H9 (cell line): ENCODE data around the gene CCDC78. TPM values are rescaled to one million over a fixed set of nuclear protein-coding genes. Genes with fewer than 3 reads are reported as not detected.

Source experiments
- DNase-seq: peaks from one replicate; pipeline ENCODE4 v3.0.0-alpha.2; 2017
- H2AFZ ChIP-seq: one replicate; pipeline ENCODE4 v1.6.1; 2013; ENCODE audit warnings: mild to moderate bottlenecking, low read length, control low read depth, moderate library complexity
- H2AK5ac ChIP-seq: 2 replicates; pipeline ENCODE4 v1.6.1; 2013; ENCODE audit warnings: low read length, control low read depth, mixed read lengths; ENCODE audit not compliant: insufficient read length
- H2BK120ac ChIP-seq: one replicate; pipeline ENCODE4 v1.6.1; 2013; ENCODE audit warnings: low read depth, mild to moderate bottlenecking, low read length, control low read depth, inconsistent platforms; ENCODE audit not compliant: poor library complexity, severe bottlenecking
- H2BK12ac ChIP-seq: 2 replicates; pipeline ENCODE4 v1.6.1; 2013; ENCODE audit warnings: low read length, control low read depth, mixed read lengths, low read depth; ENCODE audit not compliant: insufficient read length
- H2BK15ac ChIP-seq: 2 replicates; pipeline ENCODE4 v1.6.1; 2013; ENCODE audit warnings: low read depth, low read length, control low read depth
- H2BK20ac ChIP-seq: one replicate; pipeline ENCODE4 v1.6.1; 2013; ENCODE audit warnings: low read depth, mild to moderate bottlenecking, low read length, control low read depth, inconsistent platforms; ENCODE audit not compliant: poor library complexity, severe bottlenecking
- H2BK5ac ChIP-seq: 2 replicates; pipeline ENCODE4 v1.6.1; 2013; ENCODE audit warnings: low read length, control low read depth, mixed read lengths; ENCODE audit not compliant: insufficient read length
- H3K14ac ChIP-seq: 2 replicates; pipeline ENCODE4 v1.6.1; 2013; ENCODE audit warnings: low read length, control low read depth; ENCODE audit not compliant: insufficient read depth
- H3K18ac ChIP-seq: 2 replicates; pipeline ENCODE4 v1.6.1; 2013; ENCODE audit warnings: low read depth, mild to moderate bottlenecking, mixed read lengths, low read length, control low read depth; ENCODE audit not compliant: insufficient read length
- H3K23ac ChIP-seq: 2 replicates; pipeline ENCODE4 v1.6.1; 2013; ENCODE audit warnings: low read length, control low read depth, mixed read lengths, low read depth; ENCODE audit not compliant: insufficient read length
- H3K23me2 ChIP-seq: 2 replicates; pipeline ENCODE4 v1.6.1; 2013; ENCODE audit warnings: low read depth, mild to moderate bottlenecking, mixed read lengths, low read length, control low read depth; ENCODE audit not compliant: insufficient read length, poor library complexity, severe bottlenecking
- H3K27ac ChIP-seq: 2 replicates; pipeline ENCODE4 v1.5.1; 2013; ENCODE audit warnings: low read length, control low read depth, mixed read lengths, low read depth; ENCODE audit not compliant: insufficient read length
- H3K27me3 ChIP-seq: 2 replicates; pipeline ENCODE4 v1.6.1; 2013; ENCODE audit warnings: low read length, control low read depth, inconsistent platforms; ENCODE audit not compliant: insufficient read depth
- H3K4ac ChIP-seq: 2 replicates; pipeline ENCODE4 v1.6.1; 2013; ENCODE audit warnings: low read depth, mild to moderate bottlenecking, control low read depth, inconsistent platforms, low read length, moderate library complexity
- H3K4me1 ChIP-seq: 2 replicates; pipeline ENCODE4 v1.6.1; 2013; ENCODE audit warnings: low read length, control low read depth, inconsistent platforms; ENCODE audit not compliant: insufficient read depth
- H3K4me2 ChIP-seq: 2 replicates; pipeline ENCODE4 v1.6.1; 2013; ENCODE audit warnings: low read length, control low read depth, mixed read lengths; ENCODE audit not compliant: insufficient read length, insufficient read depth
- H3K56ac ChIP-seq: 2 replicates; pipeline ENCODE4 v1.6.1; 2013; ENCODE audit warnings: low read depth, mild to moderate bottlenecking, mixed read lengths, low read length, control low read depth; ENCODE audit not compliant: insufficient read length
- H3K79me1 ChIP-seq: 2 replicates; pipeline ENCODE4 v1.6.1; 2013; ENCODE audit warnings: low read depth, mild to moderate bottlenecking, moderate library complexity, low read length, control low read depth, inconsistent platforms; ENCODE audit not compliant: insufficient read depth, poor library complexity, severe bottlenecking
- H3K79me2 ChIP-seq: 2 replicates; pipeline ENCODE4 v1.6.1; 2013; ENCODE audit warnings: low read length, control low read depth, inconsistent platforms; ENCODE audit not compliant: insufficient read depth
- H3K9ac ChIP-seq: 2 replicates; pipeline ENCODE4 v1.6.1; 2013; ENCODE audit warnings: low read length, control low read depth, mixed read lengths; ENCODE audit not compliant: insufficient read length; ENCODE audit errors: extremely low read depth
- H3K9me3 ChIP-seq: one replicate; pipeline ENCODE4 v1.6.1; 2013; ENCODE audit warnings: low read depth, low read length, inconsistent platforms; ENCODE audit not compliant: control insufficient read depth
- H3T11ph ChIP-seq: one replicate; pipeline ENCODE4 v1.6.1; 2013; ENCODE audit warnings: mild to moderate bottlenecking, low read length, control low read depth, inconsistent platforms
- H4K20me1 ChIP-seq: one replicate; pipeline ENCODE4 v1.6.1; 2013; ENCODE audit not compliant: control insufficient read depth, insufficient read length, insufficient read depth
- H4K5ac ChIP-seq: 2 replicates; pipeline ENCODE4 v1.6.1; 2013; ENCODE audit warnings: low read depth, mild to moderate bottlenecking, mixed read lengths, low read length, control low read depth; ENCODE audit not compliant: insufficient read length
- H4K8ac ChIP-seq: replicated peaks from 2 replicates; pipeline ENCODE4 v1.6.1; 2013; ENCODE audit warnings: low read length, control low read depth, mixed read lengths, low read depth; ENCODE audit not compliant: insufficient read length
- H4K91ac ChIP-seq: 2 replicates; pipeline ENCODE4 v1.6.1; 2013; ENCODE audit warnings: low read depth, mild to moderate bottlenecking, moderate library complexity, mixed read lengths, low read length, control low read depth; ENCODE audit not compliant: insufficient read length
- H3K27ac Mint-ChIP-seq, 3 experiments: 2 replicates in 2 of 3; 3 replicates in 1 of 3; pipeline ENCODE4 v1.8.0; 2020 to 2021; ENCODE audit warnings: mixed read lengths in 3 of 3, mild to moderate bottlenecking in 1 of 3, moderate library complexity in 1 of 3
- H3K27me3 Mint-ChIP-seq: 2 replicates; pipeline ENCODE4 v1.8.0; 2021; ENCODE audit warnings: low read depth, mild to moderate bottlenecking, moderate library complexity, mixed read lengths
- H3K36me3 Mint-ChIP-seq, 3 experiments: 2 replicates in 2 of 3; 3 replicates in 1 of 3; pipeline ENCODE4 v1.8.0; 2020 to 2021; ENCODE audit warnings: low read depth in 3 of 3, mixed read lengths in 3 of 3; ENCODE audit not compliant: insufficient read depth in 1 of 3
- H3K4me1 Mint-ChIP-seq, 2 experiments: 2 replicates each; pipeline ENCODE4 v1.8.0; 2020; ENCODE audit warnings: mixed read lengths in 2 of 2
- H3K4me3 Mint-ChIP-seq, 2 experiments: 2 replicates in 1 of 2; 3 replicates in 1 of 2; pipeline ENCODE4 v1.8.0; 2020 to 2021; ENCODE audit warnings: mild to moderate bottlenecking in 2 of 2, mixed read lengths in 2 of 2, moderate library complexity in 1 of 2
- H3K9me3 Mint-ChIP-seq, 2 experiments: 2 replicates in 1 of 2; 3 replicates in 1 of 2; pipeline ENCODE4 v1.8.0; 2020; ENCODE audit warnings: mild to moderate bottlenecking in 2 of 2, mixed read lengths in 2 of 2, moderate library complexity in 1 of 2
- whole genome bisulfite sequencing: extraction: QIAGEN DNeasy Blood & Tissue Kit; methylation state at CpG from one replicate; pipeline ENCODE4 v1.1.7; 2013; ENCODE audit warnings: missing lambda C conversion rate, low lambda C conversion rate, mixed read lengths; ENCODE audit not compliant: insufficient read length; ENCODE audit errors: extremely low coverage; 5-methylcytosine and 5-hydroxymethylcytosine counted together
- total RNA-seq: library from RNA; stranded (reverse); gene quantifications from 2 replicates; pipeline ENCODE4 v1.2.1, GENCODE V29; 2021
- TF ChIP-seq, protein P1 (sequence below): fragments of 200-600 bp; sonication (generic); conservative IDR thresholded peaks from 3 replicates; pipeline ENCODE4 v1.8.0; 2021; ENCODE audit warnings: antibody characterized with exemption, mild to moderate bottlenecking

Gene CCDC78
- total RNA-seq, 1 experiment from 2014 or later = 12.1 TPM

- H3K18ac ChIP-seq = no peak overlapping the region
- H2AFZ ChIP-seq = no peak overlapping the region
- peaks cover 14 to 24% of the 10 kb centered on the region in 2 experiments for H3K4me1 Mint-ChIP-seq
- no peak for DNase-seq
- H3K9me3 Mint-ChIP-seq = no peaks in the 10 kb centered on the region
- no peak overlapping the region for H3K4ac ChIP-seq
- H3K27ac ChIP-seq = no peak overlapping the region
- peak overlapping the region; percentile 53 for H3K4me2 ChIP-seq
- H3T11ph ChIP-seq = no peak overlapping the region
- H3K23me2 ChIP-seq = peaks cover 13% of the 10 kb centered on the region
- H3K9me3 ChIP-seq = no peaks in the 10 kb centered on the region
- TF ChIP-seq, protein P1, sequence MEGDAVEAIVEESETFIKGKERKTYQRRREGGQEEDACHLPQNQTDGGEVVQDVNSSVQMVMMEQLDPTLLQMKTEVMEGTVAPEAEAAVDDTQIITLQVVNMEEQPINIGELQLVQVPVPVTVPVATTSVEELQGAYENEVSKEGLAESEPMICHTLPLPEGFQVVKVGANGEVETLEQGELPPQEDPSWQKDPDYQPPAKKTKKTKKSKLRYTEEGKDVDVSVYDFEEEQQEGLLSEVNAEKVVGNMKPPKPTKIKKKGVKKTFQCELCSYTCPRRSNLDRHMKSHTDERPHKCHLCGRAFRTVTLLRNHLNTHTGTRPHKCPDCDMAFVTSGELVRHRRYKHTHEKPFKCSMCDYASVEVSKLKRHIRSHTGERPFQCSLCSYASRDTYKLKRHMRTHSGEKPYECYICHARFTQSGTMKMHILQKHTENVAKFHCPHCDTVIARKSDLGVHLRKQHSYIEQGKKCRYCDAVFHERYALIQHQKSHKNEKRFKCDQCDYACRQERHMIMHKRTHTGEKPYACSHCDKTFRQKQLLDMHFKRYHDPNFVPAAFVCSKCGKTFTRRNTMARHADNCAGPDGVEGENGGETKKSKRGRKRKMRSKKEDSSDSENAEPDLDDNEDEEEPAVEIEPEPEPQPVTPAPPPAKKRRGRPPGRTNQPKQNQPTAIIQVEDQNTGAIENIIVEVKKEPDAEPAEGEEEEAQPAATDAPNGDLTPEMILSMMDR = no peak
- H3K79me2 ChIP-seq = no peaks in the 10 kb centered on the region
- no peak overlapping the region for H2BK15ac ChIP-seq
- H3K27me3 Mint-ChIP-seq = peaks cover 3% of the 10 kb centered on the region; the same call in 1 of the 2 replicates
- no peak overlapping the region for H4K91ac ChIP-seq
- H3K79me1 ChIP-seq = no peaks in the 10 kb centered on the region
- no CpG with 5 or more reads among the region's 25 CpGs for WGBS
- peak overlapping the region; percentile 31 to 46; a peak in 3 of 5 replicates for H3K4me3 Mint-ChIP-seq
- no peaks in the 10 kb centered on the region for H3K27me3 ChIP-seq
- H4K20me1 ChIP-seq = no peaks in the 10 kb centered on the region
- no peak overlapping the region for H4K8ac ChIP-seq
- no peak overlapping the region for H3K56ac ChIP-seq
- H3K4me1 ChIP-seq = no peaks in the 10 kb centered on the region
- no peak overlapping the region for H2BK20ac ChIP-seq
- no peak overlapping the region for H2AK5ac ChIP-seq
- H3K36me3 Mint-ChIP-seq = peaks cover 8 to 15% (median 10%) of the 10 kb centered on the region in 3 experiments; a peak in 6 of 7 replicates
- no peak overlapping the region for H3K14ac ChIP-seq
- no peak overlapping the region for H3K23ac ChIP-seq
- no peak overlapping the region for H4K5ac ChIP-seq
- no peak overlapping the region for H2BK120ac ChIP-seq
- H2BK5ac ChIP-seq = no peak overlapping the region
- no peak overlapping the region for H3K27ac Mint-ChIP-seq
- no peak overlapping the region for H2BK12ac ChIP-seq
- H3K9ac ChIP-seq = no peak overlapping the region
Measured at GRCh38 chr16:675884-676564, 50.2 kb downstream of the CCDC78 start.
